ENCODE results near the gene MED25.

Gene MED25

GRCh38 chr19:49845414-49845813 is 27.3 kb downstream of the MED25 start:
- no peak for DNase-seq

- DNase-seq: no peak
These were observed 28.3 kb downstream of the MED25 start for GRCh38 chr19:49846408-49846807.

- no peak for DNase-seq
These were observed 29.9 kb downstream of the MED25 start for GRCh38 chr19:49847731-49848696.

- DNase-seq: no peak
These were observed 30.8 kb downstream of the MED25 start for GRCh38 chr19:49848938-49849337.

- DNase-seq: no peak
These were observed 31.5 kb downstream of the MED25 start for GRCh38 chr19:49849433-49850220.

- DNase-seq: no peak
These were observed 32.1 kb downstream of the MED25 start for GRCh38 chr19:49850221-49850486.

GRCh38 chr19:49850487-49851342 is 32.6 kb downstream of the MED25 start, which contains the start of gene PTOV1:
Gene PTOV1 (plus strand): TSS chr19:49851159.
- DNase-seq: peak; percentile 88

GRCh38 chr19:49851456-49852259 is 33.6 kb downstream of the MED25 start:
- peak; percentile 46 for DNase-seq

- no peak for DNase-seq
These were observed 34.6 kb downstream of the MED25 start for GRCh38 chr19:49852631-49853126.

- no peak for DNase-seq
These were observed 35.8 kb downstream of the MED25 start for GRCh38 chr19:49853852-49854377.

- no peak for DNase-seq
These were observed 36.5 kb downstream of the MED25 start for GRCh38 chr19:49854378-49855263.

GRCh38 chr19:49855277-49855675 is 37.2 kb downstream of the MED25 start:
- DNase-seq: no peak

- no peak for DNase-seq
These were observed 37.8 kb downstream of the MED25 start for GRCh38 chr19:49855676-49856573.

GRCh38 chr19:49856574-49857021 is 38.5 kb downstream of the MED25 start:
- DNase-seq: no peak

GRCh38 chr19:49857061-49857837 is 39.2 kb downstream of the MED25 start:
- DNase-seq: no peak

- no peak for DNase-seq
These were observed 39.7 kb downstream of the MED25 start for GRCh38 chr19:49857838-49858087.

- no peak for DNase-seq
These were observed 40.2 kb downstream of the MED25 start for GRCh38 chr19:49858088-49858985.

Measured in activated naive CD4-positive, alpha-beta T cell treated with anti-CD3 and anti-CD28 coated beads, Interleukin-2, amount 50 U/mL, for 16 hours (primary cell).